Measurements from ENCODE around the gene CACNA1S. TPM values are rescaled to one million over a fixed set of nuclear protein-coding genes. Genes with fewer than 3 reads are reported as not detected.

The CACNA1S gene
- total RNA-seq, 2 donors from 2014 or later: not detected

DNA sequence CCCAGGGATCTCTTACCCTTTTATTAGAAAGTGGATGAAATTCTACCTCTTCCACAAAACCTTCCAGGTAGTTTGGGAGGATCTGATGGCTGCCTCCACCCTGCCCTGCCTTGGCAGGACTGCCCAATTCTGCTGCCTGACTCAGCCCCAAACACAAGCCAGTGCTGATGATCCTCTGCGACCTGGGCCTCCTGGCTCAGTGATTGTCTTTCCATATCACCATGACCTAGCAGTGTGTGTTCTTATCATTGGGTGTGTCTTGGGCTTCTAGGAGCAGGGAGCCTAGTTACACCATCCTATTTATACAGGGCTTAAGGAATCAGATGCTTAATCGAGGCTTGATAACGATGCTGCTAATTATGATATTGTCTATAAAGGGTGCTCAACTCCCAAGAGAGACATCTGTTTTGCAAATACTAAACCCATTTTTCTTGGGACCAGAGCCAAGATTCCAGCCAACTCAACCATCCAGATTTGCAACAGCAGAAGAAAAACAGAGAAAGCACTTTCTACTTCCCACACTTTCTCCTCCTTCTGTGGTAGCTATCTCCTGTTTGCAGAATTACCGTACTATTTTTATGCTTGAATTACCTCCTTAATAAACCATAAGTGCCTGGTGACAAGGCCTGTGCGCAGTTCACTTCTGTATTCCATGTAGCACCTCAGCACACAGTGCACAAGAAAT is 52.2 kb downstream of the CACNA1S start:
- H3K4me1 ChIP-seq: peaks cover 0 to 12% of the 10 kb centered on the region in 2 donors
- no peak for DNase-seq (ENCODE audit: low spot score)
- no peaks in the 10 kb centered on the region for H3K9me3 ChIP-seq
- TF ChIP-seq, protein P1, sequence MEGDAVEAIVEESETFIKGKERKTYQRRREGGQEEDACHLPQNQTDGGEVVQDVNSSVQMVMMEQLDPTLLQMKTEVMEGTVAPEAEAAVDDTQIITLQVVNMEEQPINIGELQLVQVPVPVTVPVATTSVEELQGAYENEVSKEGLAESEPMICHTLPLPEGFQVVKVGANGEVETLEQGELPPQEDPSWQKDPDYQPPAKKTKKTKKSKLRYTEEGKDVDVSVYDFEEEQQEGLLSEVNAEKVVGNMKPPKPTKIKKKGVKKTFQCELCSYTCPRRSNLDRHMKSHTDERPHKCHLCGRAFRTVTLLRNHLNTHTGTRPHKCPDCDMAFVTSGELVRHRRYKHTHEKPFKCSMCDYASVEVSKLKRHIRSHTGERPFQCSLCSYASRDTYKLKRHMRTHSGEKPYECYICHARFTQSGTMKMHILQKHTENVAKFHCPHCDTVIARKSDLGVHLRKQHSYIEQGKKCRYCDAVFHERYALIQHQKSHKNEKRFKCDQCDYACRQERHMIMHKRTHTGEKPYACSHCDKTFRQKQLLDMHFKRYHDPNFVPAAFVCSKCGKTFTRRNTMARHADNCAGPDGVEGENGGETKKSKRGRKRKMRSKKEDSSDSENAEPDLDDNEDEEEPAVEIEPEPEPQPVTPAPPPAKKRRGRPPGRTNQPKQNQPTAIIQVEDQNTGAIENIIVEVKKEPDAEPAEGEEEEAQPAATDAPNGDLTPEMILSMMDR (IDR thresholded peaks at IDR 0.05): no peak
- H3K27me3 ChIP-seq: no peaks in the 10 kb centered on the region
- no peak overlapping the region for H3K27ac ChIP-seq
- H3K36me3 ChIP-seq: no peaks in the 10 kb centered on the region
- no peak overlapping the region for H3K4me3 ChIP-seq

DNA sequence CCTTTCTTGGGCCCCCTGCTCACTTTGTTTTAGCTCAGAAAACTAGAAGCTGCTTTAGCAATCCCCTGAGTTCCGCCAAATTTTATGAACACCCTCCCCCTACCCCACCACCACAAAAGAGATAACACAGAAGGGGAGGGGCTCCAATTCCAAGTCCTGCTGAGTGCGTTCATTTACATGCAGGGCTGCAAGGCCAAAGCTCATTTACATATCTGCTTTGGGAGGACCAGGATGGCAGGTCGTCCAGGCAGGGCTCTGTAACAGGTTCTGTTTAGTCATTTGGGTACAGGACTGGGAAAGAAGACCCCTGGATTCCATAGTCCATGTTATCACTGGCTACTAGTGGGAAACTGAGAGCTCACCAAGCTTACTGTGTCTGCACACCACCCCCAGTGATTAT is 52.8 kb downstream of the CACNA1S start:
- TF ChIP-seq, protein P1 (IDR thresholded peaks at IDR 0.05): no peak
- Histone ChIP-seq H3K27me3 (no peaks in the 10 kb centered on the region), H3K9me3 (no peaks in the 10 kb centered on the region), H3K4me1 (peaks cover 0 to 12% of the 10 kb centered on the region in 2 donors), H3K27ac (no peak overlapping the region), H3K36me3 (no peaks in the 10 kb centered on the region), H3K4me3 (no peak overlapping the region)
- no peak for DNase-seq (ENCODE audit: low spot score)

DNA sequence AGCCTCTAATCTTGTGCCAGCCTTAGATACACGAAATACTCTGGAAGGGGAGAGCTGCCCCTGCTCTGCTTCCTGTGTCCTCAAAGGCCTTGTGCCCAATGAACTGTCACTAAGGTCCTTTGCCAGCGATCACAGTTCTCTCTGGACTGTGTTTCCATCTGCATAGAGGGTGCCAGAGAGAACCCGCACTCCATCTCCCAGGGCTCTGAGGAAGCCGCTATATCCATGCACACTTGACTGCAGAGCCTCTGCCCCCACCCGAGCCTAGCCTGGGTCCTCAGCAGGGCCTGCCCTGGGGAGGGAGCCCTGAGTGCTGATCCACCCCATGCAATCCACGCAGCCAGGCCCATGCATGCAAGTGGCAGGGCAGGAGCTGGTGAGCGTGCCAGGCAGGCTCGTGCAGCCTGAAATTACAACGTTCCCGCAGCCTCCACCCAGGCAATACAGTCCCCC is 58.1 kb downstream of the CACNA1S start:
- DNase-seq (ENCODE audit: low spot score): no peak
- H3K27ac ChIP-seq: no peak overlapping the region
- peaks cover 0 to 15% of the 10 kb centered on the region in 2 donors for H3K4me1 ChIP-seq
- TF ChIP-seq, protein P1 (IDR thresholded peaks at IDR 0.05): no peak
- no peaks in the 10 kb centered on the region for H3K36me3 ChIP-seq
- no peak overlapping the region for H3K4me3 ChIP-seq
- H3K27me3 ChIP-seq: no peaks in the 10 kb centered on the region
- no peaks in the 10 kb centered on the region for H3K9me3 ChIP-seq

DNA sequence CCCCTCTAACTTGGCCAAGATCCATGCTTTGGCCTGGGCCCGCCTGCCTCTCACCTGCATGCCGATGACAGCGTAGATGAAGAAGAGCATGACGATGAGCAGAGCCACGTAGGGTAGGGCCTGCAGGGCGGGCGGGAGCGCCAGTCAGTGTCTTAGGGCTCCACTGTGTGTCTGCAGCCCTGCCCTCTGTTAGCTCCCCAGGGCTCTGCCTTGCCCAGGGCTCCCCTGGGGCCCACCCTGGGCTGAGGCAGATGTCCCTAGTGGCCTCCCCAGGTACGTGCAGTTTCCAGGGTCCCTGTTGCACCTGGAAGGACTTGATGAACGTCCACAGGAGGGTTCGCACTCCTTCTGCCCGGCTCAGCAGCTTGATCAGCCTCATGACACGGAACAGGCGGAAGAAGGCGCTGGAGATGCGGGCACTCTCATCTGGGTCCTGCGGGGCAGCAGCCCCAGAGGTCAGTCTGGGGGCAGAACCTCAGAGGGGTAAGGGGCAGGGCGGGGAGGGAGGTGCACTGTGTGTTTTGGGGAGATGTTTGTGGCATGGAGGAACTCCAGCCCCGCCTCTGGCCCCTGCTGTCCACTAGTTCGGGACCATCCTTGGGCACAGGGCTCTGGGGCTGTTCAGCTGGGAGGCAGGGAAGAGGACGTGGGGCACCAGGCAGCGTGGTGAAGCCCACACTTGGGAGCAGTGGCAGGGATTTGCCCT is 58.9 kb downstream of the CACNA1S start:
- no peak overlapping the region for H3K4me3 ChIP-seq
- peaks cover 0 to 15% of the 10 kb centered on the region in 2 donors for H3K4me1 ChIP-seq
- DNase-seq (ENCODE audit: low spot score): no peak
- H3K36me3 ChIP-seq: no peaks in the 10 kb centered on the region
- TF ChIP-seq, protein P1 (IDR thresholded peaks at IDR 0.05): no peak
- H3K27ac ChIP-seq: no peak overlapping the region
- H3K27me3 ChIP-seq: no peaks in the 10 kb centered on the region
- no peaks in the 10 kb centered on the region for H3K9me3 ChIP-seq

DNA sequence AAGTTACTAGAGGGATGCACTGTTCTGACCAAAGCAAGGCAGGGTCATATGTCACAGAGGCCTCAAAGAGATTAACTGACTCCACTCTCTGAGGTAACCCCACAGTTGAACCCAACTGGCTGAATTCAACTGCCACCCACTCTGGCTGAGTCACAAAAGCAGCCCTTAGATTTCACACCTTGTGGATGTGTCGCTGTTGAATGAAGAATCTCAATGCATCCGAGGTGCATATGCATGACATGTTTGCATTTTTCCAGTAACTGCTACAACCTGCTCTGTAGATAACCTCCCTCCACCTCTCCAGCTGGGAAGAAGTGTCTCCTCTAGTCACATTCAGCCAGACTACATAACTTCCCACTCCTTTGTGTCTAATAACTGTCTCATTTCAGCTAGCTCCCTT is 60.8 kb downstream of the CACNA1S start:
- H3K9me3 ChIP-seq: no peaks in the 10 kb centered on the region
- H3K36me3 ChIP-seq: no peaks in the 10 kb centered on the region
- no peak overlapping the region for H3K27ac ChIP-seq
- peaks cover 0 to 12% of the 10 kb centered on the region in 2 donors for H3K4me1 ChIP-seq
- H3K27me3 ChIP-seq: no peaks in the 10 kb centered on the region
- DNase-seq (ENCODE audit: low spot score): no peak
- TF ChIP-seq, protein P1 (IDR thresholded peaks at IDR 0.05): no peak
- no peak overlapping the region for H3K4me3 ChIP-seq

Measured in right atrium auricular region (tissue), 2 donors.